NT2/D1 (cell line): ENCODE data around the gene CEP131.

Source experiments
- DNase-seq: peaks from one replicate; pipeline ENCODE4 v3.0.0-alpha.2; 2011; ENCODE audit warnings: low read depth, low spot score
- H3K27me3 ChIP-seq: 2 replicates; pipeline ENCODE4 v1.6.0; 2011; ENCODE audit warnings: mild to moderate bottlenecking; ENCODE audit not compliant: insufficient read length, insufficient read depth
- H3K36me3 ChIP-seq: 2 replicates; pipeline ENCODE4 v1.6.1; 2011; ENCODE audit warnings: mild to moderate bottlenecking, low read length, mixed read lengths; ENCODE audit not compliant: insufficient read depth, insufficient read length
- H3K4me1 ChIP-seq: 2 replicates; pipeline ENCODE4 v1.5.1; 2011; ENCODE audit not compliant: insufficient read depth, insufficient read length
- H3K4me3 ChIP-seq: 2 replicates; pipeline ENCODE4 v1.5.1; 2011; ENCODE audit warnings: low read depth; ENCODE audit not compliant: insufficient read length
- H3K9ac ChIP-seq: 2 replicates; pipeline ENCODE4 v1.6.0; 2011; ENCODE audit warnings: low read depth; ENCODE audit not compliant: insufficient read length
- H3K9me3 ChIP-seq: 2 replicates; pipeline ENCODE4 v1.5.1; 2011; ENCODE audit warnings: mild to moderate bottlenecking, low read length; ENCODE audit not compliant: insufficient read depth
- SUZ12 ChIP-seq: IDR thresholded peaks from 2 replicates; pipeline ENCODE4 v1.6.1; 2011; ENCODE audit not compliant: insufficient read length, insufficient read depth; ENCODE audit errors: extremely low read depth
- YY1 ChIP-seq: IDR thresholded peaks from 2 replicates; pipeline ENCODE4 v1.6.1; 2011; ENCODE audit not compliant: insufficient read length, insufficient read depth
- ZNF274 ChIP-seq: IDR thresholded peaks from 2 replicates; pipeline ENCODE4 v1.6.1; 2011; ENCODE audit warnings: mild to moderate bottlenecking, low read depth, low read length

Gene CEP131

GRCh38 chr17:81257533-81257932, 34.8 kb upstream of the CEP131 start:
- Histone ChIP-seq H3K4me1 (peaks cover 16% of the 10 kb centered on the region), H3K9ac (no peak overlapping the region), H3K36me3 (peaks cover 66% of the 10 kb centered on the region), H3K27me3 (no peaks in the 10 kb centered on the region), H3K4me3 (no peak overlapping the region), H3K9me3 (no peaks in the 10 kb centered on the region)
- TF ChIP-seq YY1 (no peak), SUZ12 (no peak), ZNF274 (no peak)
- no peak for DNase-seq

GRCh38 chr17:81256616-81257015, 33.9 kb upstream of the CEP131 start:
- no peak overlapping the region for H3K9ac ChIP-seq
- peaks cover 65% of the 10 kb centered on the region for H3K36me3 ChIP-seq
- H3K9me3 ChIP-seq, result no peaks in the 10 kb centered on the region
- DNase-seq, result no peak
- H3K4me3 ChIP-seq, result no peak overlapping the region
- peaks cover 26% of the 10 kb centered on the region for H3K4me1 ChIP-seq
- H3K27me3 ChIP-seq, result no peaks in the 10 kb centered on the region
- TF ChIP-seq ZNF274 (no peak), YY1 (no peak), SUZ12 (no peak)

- no peaks in the 10 kb centered on the region for H3K9me3 ChIP-seq
- no peak for TF ChIP-seq YY1
- no peak for TF ChIP-seq ZNF274
- no peak for TF ChIP-seq SUZ12
- H3K36me3 ChIP-seq, result peaks cover 66% of the 10 kb centered on the region
- no peaks in the 10 kb centered on the region for H3K27me3 ChIP-seq
- H3K9ac ChIP-seq, result no peak overlapping the region
- DNase-seq, result no peak
- peaks cover 30% of the 10 kb centered on the region for H3K4me1 ChIP-seq
- no peak overlapping the region for H3K4me3 ChIP-seq
These were observed 32.4 kb upstream of the CEP131 start for GRCh38 chr17:81254955-81255717.

- no peaks in the 10 kb centered on the region for H3K9me3 ChIP-seq
- TF ChIP-seq SUZ12, result no peak
- TF ChIP-seq YY1, result no peak
- no peak for TF ChIP-seq ZNF274
- peak overlapping the region; percentile 27 for H3K9ac ChIP-seq
- DNase-seq, result no peak
- peaks cover 62% of the 10 kb centered on the region for H3K36me3 ChIP-seq
- no peak overlapping the region for H3K4me3 ChIP-seq
- peaks cover 32% of the 10 kb centered on the region for H3K4me1 ChIP-seq
- H3K27me3 ChIP-seq, result no peaks in the 10 kb centered on the region
These were observed 30.8 kb upstream of the CEP131 start for GRCh38 chr17:81253358-81254131.

GRCh38 chr17:81252987-81253329, 30.2 kb upstream of the CEP131 start:
- TF ChIP-seq SUZ12 (no peak), YY1 (no peak), ZNF274 (no peak)
- H3K4me3 ChIP-seq, result no peak overlapping the region
- H3K36me3 ChIP-seq, result peaks cover 58% of the 10 kb centered on the region
- H3K27me3 ChIP-seq, result no peaks in the 10 kb centered on the region
- H3K9me3 ChIP-seq, result no peaks in the 10 kb centered on the region
- H3K4me1 ChIP-seq, result peaks cover 32% of the 10 kb centered on the region
- peak overlapping the region; percentile 27 for H3K9ac ChIP-seq
- DNase-seq, result no peak

GRCh38 chr17:81252326-81252986, 29.7 kb upstream of the CEP131 start:
- DNase-seq, result no peak
- peak overlapping the region; percentile 27 for H3K9ac ChIP-seq
- H3K4me1 ChIP-seq, result peaks cover 32% of the 10 kb centered on the region
- H3K36me3 ChIP-seq, result peaks cover 53% of the 10 kb centered on the region
- TF ChIP-seq YY1 (no peak), ZNF274 (no peak), SUZ12 (no peak)
- H3K27me3 ChIP-seq, result no peaks in the 10 kb centered on the region
- no peaks in the 10 kb centered on the region for H3K9me3 ChIP-seq
- H3K4me3 ChIP-seq, result no peak overlapping the region

GRCh38 chr17:81251709-81252301, 29.0 kb upstream of the CEP131 start:
- Histone ChIP-seq H3K4me3 (no peak overlapping the region), H3K4me1 (peaks cover 32% of the 10 kb centered on the region), H3K9ac (peak overlapping the region; percentile 27), H3K36me3 (peaks cover 54% of the 10 kb centered on the region), H3K27me3 (no peaks in the 10 kb centered on the region), H3K9me3 (no peaks in the 10 kb centered on the region)
- DNase-seq, result no peak
- TF ChIP-seq SUZ12 (no peak), ZNF274 (no peak), YY1 (no peak)
